NCI-H1694 (cell line): ENCODE measurements around the gene DIP2C.
"Not testable (repeated sequence)": the region's sequence is repeated elsewhere in the genome, so short reads cannot be mapped to it uniquely, and the experiment has no call there.

Source experiments
- DNase-seq: peaks from one replicate; lab custom pipeline; 2025; lab: John Stamatoyannopoulos, UW

Gene DIP2C

GRCh38 chr10:369684-370448 is 319.6 kb downstream of the DIP2C start:
- no peak for DNase-seq

GRCh38 chr10:369221-369683 is 320.2 kb downstream of the DIP2C start:
- no peak for DNase-seq

GRCh38 chr10:368579-369220 is 320.8 kb downstream of the DIP2C start:
- DNase-seq: no peak

GRCh38 chr10:368107-368506 is 321.4 kb downstream of the DIP2C start:
- not testable (repeated sequence) for DNase-seq

- DNase-seq: no peak
Measured at GRCh38 chr10:367636-368035, 321.8 kb downstream of the DIP2C start.

- no peak for DNase-seq
Measured at GRCh38 chr10:366186-366585, 323.3 kb downstream of the DIP2C start.

- no peak for DNase-seq
Measured at GRCh38 chr10:364267-364775, 325.1 kb downstream of the DIP2C start.

- no peak for DNase-seq
Measured at GRCh38 chr10:363152-363551, 326.3 kb downstream of the DIP2C start.

- no peak for DNase-seq
Measured at GRCh38 chr10:361203-362081, 328.0 kb downstream of the DIP2C start.

GRCh38 chr10:360653-361052 is 328.8 kb downstream of the DIP2C start:
- DNase-seq: no peak

GRCh38 chr10:359762-360161 is 329.7 kb downstream of the DIP2C start:
- DNase-seq: no peak

- no peak for DNase-seq
Measured at GRCh38 chr10:359093-359492, 330.4 kb downstream of the DIP2C start.

GRCh38 chr10:357201-357950 is 332.1 kb downstream of the DIP2C start:
- DNase-seq: no peak

- DNase-seq: no peak
Measured at GRCh38 chr10:356452-356851, 333.0 kb downstream of the DIP2C start.

GRCh38 chr10:354901-355617 is 334.4 kb downstream of the DIP2C start:
- DNase-seq: no peak

GRCh38 chr10:352476-353235 is 336.8 kb downstream of the DIP2C start:
- no peak for DNase-seq

GRCh38 chr10:351770-352334 is 337.6 kb downstream of the DIP2C start:
- DNase-seq: no peak

- DNase-seq: no peak
Measured at GRCh38 chr10:350981-351501, 338.4 kb downstream of the DIP2C start.

GRCh38 chr10:349081-349480 is 340.4 kb downstream of the DIP2C start:
- DNase-seq: no peak

- DNase-seq: no peak
Measured at GRCh38 chr10:348456-348855, 341.0 kb downstream of the DIP2C start.
